DMS53 treated with DMSO at 0.1 percent for 48 hours (cell line): ENCODE data around the gene CPLX3.
"Not testable (repeated sequence)": the region's sequence is repeated elsewhere in the genome, so short reads cannot be mapped to it uniquely, and the experiment has no call there.

Experiments
- DNase-seq: peaks from one replicate; lab custom pipeline; 2025; ENCODE audit not compliant: unreplicated experiment; lab: John Stamatoyannopoulos, UW

CPLX3 gene, protein sequence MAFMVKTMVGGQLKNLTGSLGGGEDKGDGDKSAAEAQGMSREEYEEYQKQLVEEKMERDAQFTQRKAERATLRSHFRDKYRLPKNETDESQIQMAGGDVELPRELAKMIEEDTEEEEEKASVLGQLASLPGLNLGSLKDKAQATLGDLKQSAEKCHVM

DNA sequence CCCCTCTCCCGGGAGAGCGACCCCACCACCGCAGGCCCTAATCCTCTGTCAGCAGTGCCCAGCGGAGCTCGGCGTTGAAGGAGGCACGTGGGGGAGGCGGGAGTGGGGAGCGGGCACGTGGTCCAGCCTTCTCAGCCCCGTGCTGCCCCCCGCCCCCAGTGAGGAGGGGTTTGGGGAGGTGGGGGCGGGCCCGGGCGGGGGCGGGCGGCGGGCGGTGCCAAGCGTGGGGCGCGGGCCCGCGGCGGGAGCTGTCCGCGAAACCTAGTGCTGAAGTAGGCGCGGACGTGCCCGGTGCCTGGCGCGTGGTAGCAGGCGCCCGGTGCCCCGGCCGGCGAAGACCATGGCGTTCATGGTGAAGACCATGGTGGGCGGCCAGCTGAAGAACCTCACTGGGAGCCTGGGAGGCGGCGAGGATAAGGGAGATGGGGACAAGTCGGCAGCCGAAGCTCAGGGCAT is at the start of gene CPLX3:
TSS of gene CPLX3 (plus strand) at position 264 of the 456 bp plus-strand sequence. CDS start at position 341, 77 bp downstream.
- DNase-seq = no peak

DNA sequence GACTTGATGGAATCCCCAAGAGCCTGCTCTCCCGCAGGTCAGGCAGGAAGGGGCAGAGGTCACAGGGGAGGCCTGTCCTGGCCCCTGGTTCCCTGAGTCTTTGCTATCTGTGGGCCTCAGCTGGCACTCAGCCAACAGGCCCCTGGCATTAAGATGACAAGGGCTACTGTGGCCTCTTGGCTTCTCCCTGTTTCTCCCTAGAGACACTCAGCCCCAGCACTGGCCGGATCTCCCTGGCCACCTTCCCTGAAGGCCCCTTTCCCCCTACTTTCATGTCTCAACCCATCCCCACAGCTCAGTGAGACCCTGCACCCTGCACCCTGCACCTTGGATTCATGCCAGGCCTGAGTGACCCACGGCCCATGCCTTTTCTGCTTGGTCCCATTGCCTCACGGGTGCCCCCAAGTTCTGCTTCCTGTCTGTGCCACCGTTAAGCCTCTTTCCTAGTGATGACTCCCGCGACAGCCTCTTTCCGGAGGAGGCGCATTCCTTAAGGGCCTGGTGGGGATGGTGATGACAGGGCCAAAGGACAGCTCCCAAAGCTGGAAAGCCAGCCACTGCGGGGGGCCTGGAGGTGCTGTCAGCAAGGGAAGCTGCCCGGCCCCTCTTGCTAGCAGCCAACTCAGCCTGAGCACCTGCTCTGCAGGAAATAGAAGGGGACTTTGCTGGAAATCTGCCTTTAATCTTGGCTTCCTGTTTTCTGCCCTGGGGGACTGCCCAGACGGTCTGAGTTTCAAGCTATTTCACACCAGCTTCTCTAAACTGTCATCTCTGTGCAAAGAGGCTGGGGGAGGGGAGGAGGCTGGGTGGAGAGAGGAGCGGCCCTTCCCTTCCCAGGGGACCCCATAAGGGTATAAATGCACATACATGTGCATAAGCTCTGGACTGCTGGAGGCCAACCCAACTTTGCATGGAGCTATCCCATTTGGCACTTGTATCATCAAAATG is 49.3 kb upstream of the CPLX3 start:
- DNase-seq = no peak

DNA sequence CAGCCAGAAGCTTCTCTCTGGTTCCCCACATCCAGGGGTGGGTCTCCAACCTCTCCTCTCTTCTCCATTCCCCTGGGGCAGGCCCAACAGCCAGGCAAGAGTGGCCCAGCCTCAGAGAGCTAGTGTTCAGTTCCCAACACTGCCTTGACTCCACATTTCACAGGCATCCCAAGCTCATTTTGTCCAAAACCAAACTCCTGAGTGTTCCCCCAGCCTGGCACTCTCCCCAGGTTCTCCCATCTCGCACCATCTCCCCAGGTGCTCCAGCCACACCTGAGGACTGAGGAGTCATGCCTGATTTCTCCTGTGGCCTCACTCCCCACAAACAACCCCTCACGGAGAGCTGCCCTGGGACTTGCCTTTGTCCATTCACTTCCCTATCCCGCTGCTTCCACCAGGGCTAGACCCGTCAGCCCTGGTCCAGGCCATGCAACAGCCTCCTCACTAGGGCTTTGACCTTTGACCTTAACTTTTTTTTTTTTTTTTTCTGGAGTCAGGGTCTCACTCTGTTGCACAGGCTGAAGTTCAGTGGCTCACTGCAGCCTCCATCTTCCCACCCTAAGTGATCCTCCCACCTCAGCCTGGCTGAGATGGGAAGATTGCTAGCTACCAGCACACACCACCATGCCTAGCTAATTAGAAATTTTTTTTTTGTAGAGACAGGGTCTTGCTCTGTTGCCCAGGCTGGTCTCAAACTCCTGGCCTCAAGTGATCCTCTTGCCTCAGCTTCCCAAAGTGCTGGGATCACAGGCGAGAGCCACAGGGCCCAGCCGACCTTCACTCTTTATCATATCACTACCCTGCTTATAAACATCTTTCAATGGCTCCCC is 48.4 kb upstream of the CPLX3 start:
- DNase-seq = no peak

DNA sequence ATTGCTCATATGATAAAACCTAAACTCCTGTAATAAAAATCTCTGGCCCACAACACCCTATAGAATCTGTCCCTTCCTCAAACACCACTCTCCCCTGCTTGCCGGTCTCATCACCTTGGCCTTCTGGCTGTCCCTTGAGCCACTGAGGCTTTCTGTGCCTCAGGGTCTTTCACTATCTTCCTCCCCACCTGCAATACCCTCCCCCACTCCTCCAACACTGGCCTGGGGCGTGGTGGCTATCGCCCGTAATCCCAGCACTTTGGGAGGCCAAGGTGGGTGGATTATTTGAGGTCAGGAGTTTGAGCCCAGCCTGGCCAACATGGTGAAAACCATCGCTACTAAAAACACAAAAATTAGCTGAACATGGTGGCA is 47.8 kb upstream of the CPLX3 start:
- DNase-seq = no peak

DNA sequence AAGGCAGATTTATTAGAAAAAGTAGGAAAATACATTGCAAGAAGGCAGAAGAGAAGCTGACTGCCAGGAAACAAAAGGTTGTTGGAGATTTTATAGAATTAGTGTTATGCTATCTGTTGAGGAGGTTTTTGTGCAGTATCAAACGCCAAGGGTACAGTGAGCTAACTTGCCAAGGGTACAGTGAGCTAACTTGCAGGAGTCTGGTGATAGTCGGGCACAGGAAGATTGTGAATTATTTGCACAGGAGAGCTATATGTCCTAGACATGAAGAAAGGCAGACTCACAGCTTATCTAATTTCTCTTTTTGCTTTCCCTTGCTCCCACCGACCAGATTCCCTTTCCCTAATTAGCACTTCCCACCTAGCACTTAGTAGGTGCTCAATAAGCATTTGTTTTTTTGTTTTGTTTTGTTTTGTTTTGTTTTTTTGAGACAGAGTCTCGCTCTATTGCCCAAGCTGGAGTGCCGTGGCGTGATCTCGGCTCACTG is 47.2 kb upstream of the CPLX3 start:
- no peak for DNase-seq

DNA sequence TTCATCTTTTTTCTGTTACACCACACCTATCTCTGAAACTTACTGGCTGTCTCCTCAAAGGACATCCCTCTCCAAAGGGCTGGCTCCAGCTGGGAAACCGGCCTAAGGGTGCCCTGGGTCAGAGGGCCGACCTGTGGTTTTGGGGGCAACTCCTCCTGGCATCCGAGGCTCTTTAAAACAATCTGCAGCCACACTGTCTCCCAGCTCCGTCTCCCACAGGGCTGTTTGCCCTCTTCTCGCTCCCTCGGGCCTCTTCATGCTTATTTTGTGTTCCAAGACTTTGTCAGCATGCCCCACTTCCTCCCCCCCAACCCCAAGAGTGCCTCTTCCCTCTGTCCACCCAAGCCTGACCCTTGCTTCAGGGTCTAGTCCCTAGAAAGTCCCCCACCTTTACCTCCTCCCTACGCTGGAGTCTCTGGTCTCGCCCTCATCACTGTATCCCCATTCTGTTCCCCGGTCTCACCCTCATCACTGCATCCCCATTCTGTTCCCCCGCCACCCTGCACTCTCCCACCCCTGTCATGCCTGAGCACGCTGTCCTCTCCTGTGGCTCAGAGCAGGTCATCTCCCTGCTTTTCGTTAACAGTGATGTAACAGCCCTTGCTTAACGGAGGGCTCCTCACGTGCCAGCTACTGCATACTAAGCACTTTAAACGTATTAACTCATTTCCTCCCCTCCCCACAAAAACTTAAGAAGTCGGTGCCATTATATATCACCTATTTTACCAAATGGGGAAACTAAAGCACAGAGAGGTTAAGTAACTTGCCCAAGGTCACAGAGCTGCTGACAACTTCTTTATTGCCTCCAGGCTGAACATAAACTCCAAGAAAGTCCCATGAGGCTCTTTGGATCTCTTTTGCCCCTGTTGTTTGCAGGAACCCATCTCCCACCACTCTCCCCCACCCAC is 45.6 kb upstream of the CPLX3 start:
- no peak for DNase-seq

DNA sequence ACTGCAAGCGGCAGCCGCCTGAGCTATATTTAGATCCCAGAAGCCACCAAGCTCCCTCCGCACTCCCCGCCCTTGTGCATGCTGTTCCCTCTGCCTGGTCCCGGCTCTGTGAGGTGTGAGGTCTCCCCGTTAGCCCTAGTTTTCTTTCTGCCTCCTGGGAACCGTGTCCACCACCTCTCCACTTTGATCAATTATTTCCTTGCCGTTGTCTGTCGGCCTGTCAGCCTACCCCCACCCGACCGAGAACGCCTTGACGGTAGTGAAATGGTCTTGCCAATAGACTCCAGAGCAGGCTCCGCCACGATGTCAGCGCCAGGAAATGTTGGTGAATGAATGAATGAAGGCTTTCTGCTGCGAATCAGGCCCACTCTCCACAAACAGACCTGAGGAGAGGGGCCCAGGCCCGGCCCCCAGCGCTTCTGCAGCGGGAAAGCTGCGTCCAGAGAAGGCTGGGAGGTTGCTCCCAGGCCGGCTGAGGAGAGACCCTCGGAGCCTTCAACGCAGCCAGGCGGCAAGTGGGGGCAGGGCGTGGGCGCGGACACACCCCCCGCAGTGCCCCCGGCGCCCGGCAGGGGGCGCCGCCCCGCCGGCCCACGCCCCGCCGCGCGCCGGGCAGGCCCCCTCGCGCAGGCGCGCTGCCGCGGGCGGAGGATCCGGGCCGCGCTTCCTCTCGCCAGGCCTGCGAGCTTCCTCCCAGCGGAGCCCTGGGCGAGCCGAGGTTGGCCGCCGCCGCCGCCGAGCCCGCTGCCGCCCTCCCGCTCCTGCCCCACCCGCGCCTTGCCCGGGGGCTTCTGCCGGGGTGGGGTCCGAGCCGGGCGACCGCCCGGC is 44.8 kb upstream of the CPLX3 start, which contains the start of gene CSK:
TSS of gene CSK (plus strand) at position 650 of the 828 bp plus-strand sequence. CDS start 16,218 bp downstream, outside the sequence.
- DNase-seq = peak; percentile 24

DNA sequence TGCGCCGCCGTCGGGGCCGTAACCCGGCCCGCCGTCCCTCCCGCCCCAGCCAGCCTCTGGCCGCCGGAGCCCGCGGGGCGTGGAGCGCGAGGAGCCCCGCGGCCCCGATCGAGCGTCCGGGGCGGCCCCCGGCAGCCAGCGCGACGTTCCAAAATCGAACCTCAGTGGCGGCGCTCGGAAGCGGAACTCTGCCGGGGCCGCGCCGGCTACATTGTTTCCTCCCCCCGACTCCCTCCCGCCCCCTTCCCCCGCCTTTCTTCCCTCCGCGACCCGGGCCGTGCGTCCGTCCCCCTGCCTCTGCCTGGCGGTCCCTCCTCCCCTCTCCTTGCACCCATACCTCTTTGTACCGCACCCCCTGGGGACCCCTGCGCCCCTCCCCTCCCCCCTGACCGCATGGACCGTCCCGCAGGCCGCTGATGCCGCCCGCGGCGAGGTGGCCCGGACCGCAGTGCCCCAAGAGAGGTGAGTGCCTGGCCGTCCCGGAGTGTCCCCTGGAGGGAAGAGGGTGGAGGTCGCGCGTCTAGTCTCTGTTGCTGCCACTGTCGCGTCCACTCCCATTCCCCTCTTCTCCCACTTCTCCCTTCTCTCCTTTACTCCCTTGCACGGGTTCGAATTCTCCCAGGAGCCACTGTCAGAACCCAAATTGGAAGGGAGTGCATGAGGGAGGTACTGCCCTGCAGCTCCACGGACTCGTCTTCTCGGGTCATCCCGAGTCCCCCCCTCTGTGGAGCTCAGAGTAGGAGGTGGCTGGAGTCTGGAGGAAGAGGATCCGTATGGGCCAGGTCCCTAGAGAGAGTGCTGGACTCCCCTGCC is 44.0 kb upstream of the CPLX3 start:
- no peak for DNase-seq

DNA sequence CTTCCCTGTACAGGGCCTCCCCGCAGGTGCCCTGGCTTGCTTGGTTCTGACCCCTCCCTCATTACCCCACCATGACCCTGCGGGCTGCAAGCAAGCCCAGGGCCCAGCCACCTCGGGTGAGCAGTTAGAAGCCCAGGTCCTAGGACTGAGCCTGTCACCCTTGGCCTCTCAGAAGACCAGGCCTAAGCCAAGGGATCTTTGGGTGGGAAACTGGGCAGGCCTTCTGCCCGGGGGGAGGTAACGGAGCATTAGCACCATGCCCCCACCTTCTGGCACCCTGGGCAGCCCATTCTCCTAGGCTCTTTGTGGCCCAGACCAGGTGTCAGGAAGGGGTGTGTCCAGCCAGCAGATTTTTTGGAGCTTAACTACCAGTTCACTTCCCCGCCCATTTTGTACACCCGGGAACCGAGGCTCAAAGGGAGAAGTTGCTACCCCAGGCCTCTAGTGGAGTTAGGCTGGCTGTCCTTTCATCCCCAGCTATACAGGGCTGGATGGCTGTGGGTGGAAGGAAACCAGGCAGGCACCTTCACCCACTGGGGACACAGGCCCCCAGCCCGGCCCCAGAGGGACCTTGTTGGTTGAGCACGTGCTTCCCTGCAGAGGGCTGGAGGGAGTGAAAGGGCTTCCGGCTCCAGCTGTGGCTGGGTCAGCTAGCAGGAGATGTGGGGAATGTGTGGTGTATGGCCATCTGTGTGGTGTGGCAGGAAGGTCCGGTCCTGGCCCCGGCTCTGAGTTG is 43.2 kb upstream of the CPLX3 start:
- no peak for DNase-seq

DNA sequence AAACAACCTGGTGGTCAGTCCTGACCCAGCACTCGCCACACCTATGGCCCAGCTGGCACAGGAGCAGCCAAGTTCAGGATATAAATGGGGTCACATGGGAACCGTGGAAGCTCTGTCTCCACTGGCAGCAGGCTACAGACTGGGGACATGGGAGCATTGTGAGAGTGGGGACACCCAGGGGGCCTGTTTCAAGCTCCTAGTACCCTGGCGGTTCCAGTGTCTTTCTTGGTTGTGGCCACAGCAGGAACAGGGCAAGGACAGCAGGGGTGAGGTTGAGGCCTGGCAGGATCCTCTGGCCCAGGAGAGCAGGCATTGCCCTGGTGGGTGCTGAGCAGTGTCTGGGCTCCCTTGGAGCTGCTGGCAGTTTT is 42.6 kb upstream of the CPLX3 start:
- DNase-seq = no peak

DNA sequence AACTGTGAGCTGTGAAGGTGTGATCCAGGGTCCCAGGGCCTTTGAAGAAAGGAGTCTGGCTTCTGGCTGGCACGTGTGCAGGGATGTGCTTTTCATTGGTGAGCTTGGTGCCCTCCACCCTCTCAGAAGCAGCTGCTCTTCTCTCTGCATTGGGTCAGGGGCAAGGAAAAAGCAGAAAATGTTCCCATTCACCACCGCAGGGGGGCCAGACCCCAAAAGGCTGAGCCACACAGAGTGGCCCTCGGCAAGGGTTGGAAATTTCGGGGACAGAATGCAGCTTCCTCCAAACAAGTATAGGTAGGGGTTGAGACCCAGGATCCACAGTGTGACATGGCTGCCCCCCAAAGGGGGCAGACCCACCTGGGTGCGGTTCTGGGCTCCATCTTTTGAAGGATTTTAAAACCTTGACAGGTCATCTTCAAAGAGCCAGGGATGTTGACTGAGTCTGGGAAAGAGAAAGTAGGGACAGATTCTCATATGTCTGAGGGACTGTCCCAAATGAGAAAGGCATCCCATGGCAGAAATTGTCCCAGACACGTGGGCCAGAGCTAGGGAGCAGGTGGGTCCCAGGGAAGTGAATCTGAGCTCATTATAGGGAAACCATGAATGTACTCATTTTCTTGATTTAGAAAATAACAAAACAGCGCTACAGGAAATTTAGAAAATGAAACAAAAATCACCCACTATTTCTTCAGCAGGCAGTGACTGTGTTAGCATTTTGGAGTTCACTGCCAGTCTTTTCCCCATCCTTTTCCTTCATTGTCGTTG is 41.8 kb upstream of the CPLX3 start:
- DNase-seq = no peak

DNA sequence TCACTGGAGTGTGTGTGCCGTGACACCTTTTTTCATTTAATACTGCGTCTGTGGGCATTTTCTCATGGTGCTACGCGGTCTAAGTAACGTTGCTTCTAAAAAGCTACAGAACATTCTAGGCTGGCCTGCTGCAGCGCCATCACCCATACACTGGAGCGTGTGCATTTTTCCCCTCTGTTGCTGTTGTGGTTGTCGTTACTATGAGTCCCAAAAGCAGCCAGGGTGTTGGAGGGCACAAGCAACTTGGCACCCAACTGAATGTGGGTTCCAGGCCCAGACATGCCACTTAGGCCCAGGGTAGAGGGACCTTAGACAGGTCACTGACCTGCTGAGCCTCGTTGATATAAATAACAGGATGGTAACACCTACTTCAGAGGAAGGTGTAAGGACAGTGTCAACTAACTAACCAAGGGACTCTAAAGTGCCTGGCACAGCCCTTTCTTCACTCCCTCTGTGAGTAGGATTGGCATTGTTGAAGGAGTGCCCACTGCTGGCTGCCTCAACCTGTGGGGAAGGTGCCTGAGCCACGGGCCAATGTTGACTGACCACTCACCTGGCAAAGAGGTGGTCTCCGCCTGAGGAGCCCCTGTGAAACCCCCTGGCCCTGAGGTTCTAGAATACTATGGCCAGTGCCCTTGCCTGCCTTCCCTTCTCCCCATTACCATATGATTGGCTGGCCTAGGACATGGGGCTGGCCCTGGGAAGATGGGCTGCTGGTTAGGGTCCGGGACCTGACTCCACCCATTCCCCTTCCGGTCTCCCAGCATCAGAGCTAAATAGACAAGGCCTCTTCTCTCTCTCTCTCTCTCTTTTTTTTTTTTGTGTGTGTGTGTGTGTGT is 41.0 kb upstream of the CPLX3 start:
- DNase-seq = no peak

DNA sequence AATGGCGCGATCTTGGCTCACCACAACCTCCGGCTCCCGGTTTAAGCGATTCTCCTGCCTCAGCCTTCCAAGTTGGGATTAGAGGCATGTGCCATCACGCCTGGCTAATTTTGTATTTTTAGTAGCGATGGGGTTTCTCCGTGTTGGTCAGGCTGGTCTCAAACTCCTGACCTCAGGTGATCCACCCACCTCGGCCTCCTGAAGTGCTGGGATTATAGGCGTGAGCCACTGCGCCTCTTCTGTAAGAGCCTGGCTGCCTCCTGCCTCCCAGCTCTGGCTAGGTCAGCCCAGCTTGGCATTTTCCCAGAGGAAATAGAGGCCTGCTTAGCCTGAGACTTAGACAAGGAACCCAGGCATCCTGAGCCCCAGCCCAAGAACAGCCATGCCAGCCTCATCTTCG is 40.3 kb upstream of the CPLX3 start:
- not testable (repeated sequence) for DNase-seq

DNA sequence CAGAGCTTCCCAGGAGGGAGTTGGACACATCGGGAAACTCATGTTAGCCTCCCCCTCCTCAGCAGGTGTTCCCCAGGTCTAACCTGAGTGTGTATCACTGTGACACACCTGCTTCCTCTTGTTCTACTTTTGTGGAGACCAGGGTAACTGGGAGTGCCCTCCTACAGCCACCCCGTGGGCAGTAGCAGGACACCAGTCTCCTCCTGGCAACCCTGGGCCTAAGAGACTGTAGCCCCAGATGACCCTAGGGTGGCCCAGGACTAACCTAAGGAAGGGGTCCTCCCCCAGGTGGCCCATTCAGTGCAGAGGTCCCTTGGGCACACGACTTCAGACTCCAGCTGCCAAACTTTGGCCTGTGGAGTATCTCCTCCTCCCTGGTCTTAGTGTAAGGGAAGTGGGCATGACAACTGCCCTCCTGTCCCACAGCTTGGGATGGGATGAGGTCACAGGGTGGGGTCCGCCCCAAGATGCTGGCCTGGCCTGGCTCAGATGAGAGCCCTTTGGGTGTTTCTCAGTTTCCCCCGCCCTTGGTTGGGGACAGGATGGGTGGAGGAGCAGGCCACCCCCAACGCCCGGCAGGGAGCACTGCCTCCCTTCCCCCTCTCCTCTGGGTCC is 39.8 kb upstream of the CPLX3 start:
- no peak for DNase-seq

DNA sequence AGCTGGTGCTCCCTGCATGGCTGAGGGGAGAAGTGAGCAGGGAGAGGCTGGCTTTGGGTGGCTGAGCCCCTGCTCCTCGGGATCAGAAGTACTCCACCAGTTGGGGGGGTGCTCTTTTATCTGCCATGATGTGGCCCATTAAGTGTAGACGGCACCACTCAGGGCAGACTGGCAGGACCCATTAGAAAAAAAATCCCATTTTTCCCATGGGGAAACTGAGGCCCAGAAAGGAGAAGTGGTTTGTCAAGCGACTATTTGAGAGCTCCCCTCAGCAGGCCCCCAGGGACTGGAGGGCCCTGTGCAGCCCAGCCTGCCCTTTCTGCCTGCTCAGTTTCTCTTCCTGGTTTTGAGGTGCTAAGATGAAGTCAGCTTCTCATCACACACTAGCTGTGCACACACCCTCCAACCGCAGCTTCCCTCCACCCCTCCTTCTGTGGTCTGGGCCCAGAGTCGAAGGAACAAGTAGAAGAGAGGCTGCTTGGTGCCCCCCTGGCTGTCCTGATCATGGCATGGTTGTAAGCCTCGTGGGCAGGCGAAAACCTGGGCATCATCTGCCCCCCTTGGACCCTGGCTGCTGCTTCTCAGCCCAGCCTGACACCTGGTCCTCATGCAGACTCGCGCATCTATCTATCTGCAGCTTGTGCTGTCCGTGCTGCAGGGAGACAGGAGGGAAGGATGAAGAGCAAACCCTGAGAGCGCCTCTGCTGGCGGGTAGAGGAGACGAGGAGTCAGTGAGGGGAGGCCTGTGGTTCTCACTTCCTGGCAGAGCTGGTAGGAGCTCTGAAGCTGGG is 39.0 kb upstream of the CPLX3 start:
- no peak for DNase-seq
